K562 (cell line): ENCODE data around the gene ZNF644. TPM values are rescaled to one million over a fixed set of nuclear protein-coding genes. Genes with fewer than 3 reads are reported as not detected.

ENCODE experiments used
- ATAC-seq: fragments of 200-7000 bp; cut with Tn5 transposase; 3 replicates; pipeline ENCODE4 v1.9.1; 2020; ENCODE audit warnings: moderate library complexity
- BruUV-seq: library from RNA; stranded (reverse); fragments of 400-500 nt; replicated peaks from 2 replicates; lab custom pipeline; 2021; lab: Mats Ljungman, UMichigan
- CTCF ChIA-PET: fragments of 300-600 bp; formaldehyde crosslinking; extraction: SDS; loops from one replicate; lab custom pipeline; 2021; ENCODE audit warnings: low intra/inter-chr PET ratio; lab: Yijun Ruan, JAX
- POLR2A ChIA-PET: fragments of 300-600, 350-650 bp; sonication (Branson Sonifier 250); formaldehyde crosslinking; extraction: SDS; loops from one replicate; lab custom pipeline; 2021; ENCODE audit warnings: antibody characterized with exemption, inconsistent platforms; lab: Yijun Ruan, JAX
- DNase-seq, 4 experiments: peaks; one replicate each; pipeline versions ENCODE4 v3.0.0 to v3.0.0-alpha.2; 2011 to 2018; ENCODE audit warnings: low spot score in 3 of 4, mixed read lengths in 3 of 4; ENCODE audit errors: extremely low read depth in 1 of 4
- FAIRE-seq: peaks from 2 replicates; lab custom pipeline; 2011; peaks lifted over from hg19 to GRCh38; lab: Jason Lieb, UNC
- H2AFZ ChIP-seq: 2 replicates; pipeline ENCODE4 v1.6.0; 2011; ENCODE audit warnings: low read depth, low read length, control low read depth, inconsistent platforms
- H3K27ac ChIP-seq: fragments of 200-600 bp; 3 replicates; pipeline ENCODE4 v1.8.0; 2011; ENCODE audit warnings: low read depth, mild to moderate bottlenecking, control low read depth, inconsistent platforms, low read length, moderate library complexity, mixed read lengths; ENCODE audit errors: extremely low read depth
- H3K27me3 ChIP-seq, 2 experiments: fragments of 300-600 bp in 1 of 2; 2 replicates in 1 of 2; 3 replicates in 1 of 2; pipeline versions ENCODE4 v1.6.0 to v1.8.0; 2011; ENCODE audit warnings: inconsistent platforms in 2 of 2, low read length in 2 of 2, mild to moderate bottlenecking in 1 of 2, mixed read lengths in 1 of 2, moderate library complexity in 1 of 2; ENCODE audit not compliant: control insufficient read depth in 2 of 2, insufficient read depth in 2 of 2
- H3K36me3 ChIP-seq: fragments of 300-600 bp; 3 replicates; pipeline ENCODE4 v1.8.0; 2011; ENCODE audit warnings: mild to moderate bottlenecking, low read length, inconsistent platforms; ENCODE audit not compliant: control insufficient read depth, insufficient read depth
- H3K4me1 ChIP-seq, 2 experiments: fragments of 200-600 bp in 1 of 2; replicated peaks in 1 of 2; 2 replicates in 1 of 2; 3 replicates in 1 of 2; pipeline versions ENCODE4 v1.5.1 to v1.8.0; 2011; ENCODE audit warnings: inconsistent platforms in 2 of 2, low read length in 2 of 2, mild to moderate bottlenecking in 1 of 2, mixed read lengths in 1 of 2, moderate library complexity in 1 of 2; ENCODE audit not compliant: control insufficient read depth in 2 of 2, insufficient read depth in 2 of 2
- H3K4me2 ChIP-seq: 2 replicates; pipeline ENCODE4 v1.6.1; 2011; ENCODE audit warnings: low read length, control low read depth, inconsistent platforms, mixed read lengths; ENCODE audit not compliant: insufficient read depth
- H3K4me3 ChIP-seq: fragments of 200-600 bp; sonication (generic), shearing (Covaris generic); 2 replicates; pipeline ENCODE4 v1.5.1; 2016; ENCODE audit warnings: control low read depth, inconsistent platforms
- H3K79me2 ChIP-seq: fragments of 200-600 bp; 3 replicates; pipeline ENCODE4 v1.8.0; 2011; ENCODE audit warnings: low read length, inconsistent platforms; ENCODE audit not compliant: control insufficient read depth, insufficient read depth
- H3K9ac ChIP-seq, 2 experiments: 2 replicates each; pipeline versions ENCODE4 v1.6.0 to v1.6.1; 2011; ENCODE audit warnings: low read depth in 2 of 2, low read length in 2 of 2, control low read depth in 1 of 2, inconsistent platforms in 1 of 2, mild to moderate bottlenecking in 1 of 2, mixed read lengths in 1 of 2; ENCODE audit not compliant: insufficient read depth in 1 of 2
- H3K9me1 ChIP-seq: one replicate; pipeline ENCODE4 v1.6.0; 2011; ENCODE audit warnings: inconsistent platforms, mild to moderate bottlenecking, low read length, moderate library complexity; ENCODE audit not compliant: control insufficient read depth, insufficient read depth
- H3K9me3 ChIP-seq: replicated peaks from 2 replicates; pipeline ENCODE4 v1.5.1; 2011; ENCODE audit warnings: low read depth, low read length, inconsistent platforms; ENCODE audit not compliant: control insufficient read depth, insufficient read depth
- H4K20me1 ChIP-seq: replicated peaks from 2 replicates; pipeline ENCODE4 v1.6.1; 2011; ENCODE audit warnings: low read length, inconsistent platforms, mixed read lengths; ENCODE audit not compliant: control insufficient read depth, insufficient read depth
- ESRRB ChIP-seq: fragments of 250-450 bp; sonication (Bioruptor Pico); IDR thresholded peaks from 2 replicates; pipeline ENCODE4 v1.5.0; 2020; ENCODE audit warnings: mild to moderate bottlenecking, moderate library complexity, borderline replicate concordance
- HDAC3 ChIP-seq: fragments of 450-650 bp; IDR thresholded peaks from 2 replicates; pipeline ENCODE4 v1.6.1; 2018; ENCODE audit warnings: borderline replicate concordance, mild to moderate bottlenecking, moderate library complexity; ENCODE audit not compliant: partially characterized antibody
- KDM5B ChIP-seq: fragments of 200-600 bp; sonication (generic); IDR thresholded peaks from 2 replicates; pipeline ENCODE4 v1.6.1; 2012; ENCODE audit warnings: low read depth, mild to moderate bottlenecking, moderate library complexity, low read length, control low read depth, inconsistent platforms; ENCODE audit not compliant: insufficient replicate concordance
- NFIX ChIP-seq: fragments of 250-450 bp; sonication (Bioruptor Pico); IDR thresholded peaks from 2 replicates; pipeline ENCODE4 v1.4.0; 2020; ENCODE audit warnings: low read depth, mild to moderate bottlenecking, moderate library complexity
- NFXL1 ChIP-seq: fragments of 450-650 bp; formaldehyde crosslinking; IDR thresholded peaks from 2 replicates; pipeline ENCODE4 v1.4.0; 2021; ENCODE audit warnings: mild to moderate bottlenecking
- NR3C1 ChIP-seq: sonication (generic); formaldehyde crosslinking; IDR thresholded peaks from 2 replicates; pipeline ENCODE4 v1.8.1; 2022; ENCODE audit warnings: missing genetic modification reagents
- POLR2A ChIP-seq: fragments of 450-650 bp; conservative IDR thresholded peaks from 2 replicates; pipeline ENCODE4 v1.6.1; 2016
- ZNF253 ChIP-seq: fragments of 250-450 bp; sonication (Bioruptor Pico); conservative IDR thresholded peaks from 2 replicates; pipeline ENCODE4 v1.6.1; 2021; ENCODE audit warnings: mild to moderate bottlenecking
- ZNF589 ChIP-seq: fragments of 200-800 bp; sonication (Bioruptor generic); IDR thresholded peaks from 2 replicates; pipeline ENCODE4 v1.6.1; 2016; ENCODE audit warnings: low read depth, missing genetic modification characterization, missing compliant biosample characterization
- WGBS: fragments of 100-300 bp; shearing (Covaris generic); methylation state at CpG from one replicate; pipeline ENCODE4 v1.1.6; 2016; ENCODE audit warnings: low coverage, mixed read lengths; ENCODE audit not compliant: insufficient coverage; ENCODE audit errors: missing lambda C conversion rate; 5-methylcytosine and 5-hydroxymethylcytosine counted together
- in situ Hi-C: fragments of 300-500 bp; cut with MboI; formaldehyde crosslinking; loops from 4 replicates; pipeline ENCODE4 v1.15.0; 2018; ENCODE audit warnings: inconsistent platforms, mixed read lengths
- intact Hi-C: fragments of 100-400 bp; cut with micrococcal nuclease; formaldehyde crosslinking; loops from 2 replicates; pipeline ENCODE4 v1.14.2; 2022
- polyA plus RNA-seq, 8 experiments: library from polyadenylated mRNA; depleted of rRNA in 4 of 8; stranded (reverse) in 5 of 8; unstranded in 3 of 8; fragments of >200 nt; fragmentation: Nextera tagmentation in 2 of 8; fragmentation: Illumina TruSeq in 1 of 8; extraction: Ambion mirVana in 2 of 8; extraction: Trizol in 1 of 8; gene quantifications; 2 replicates each; pipeline versions ENCODE4 v1.2.1 to v1.2.3, GENCODE V29; 2011 to 2014; ENCODE audit warnings: inconsistent platforms in 1 of 8, missing spikeins in 1 of 8
- total RNA-seq, 7 experiments: library from RNA; depleted of rRNA in 6 of 7; stranded (reverse); fragments of >200 nt in 6 of 7; fragmentation: Illumina TruSeq in 2 of 7; extraction: Trizol in 2 of 7; gene quantifications; 2 replicates each; pipeline versions ENCODE4 v1.2.1 to v1.2.3, GENCODE V29; 2011 to 2021; ENCODE audit warnings: low replicate concordance in 1 of 7
- TF ChIP-seq, protein P1 (sequence below): sonication (generic); formaldehyde crosslinking; IDR thresholded peaks from 2 replicates; pipeline ENCODE4 v1.8.1; 2022; ENCODE audit warnings: missing genetic modification reagents
- TF ChIP-seq, protein P2 (sequence below): fragments of 250-450 bp; sonication (Bioruptor Pico); IDR thresholded peaks from 2 replicates; pipeline ENCODE4 v1.9.0; 2021; ENCODE audit warnings: mild to moderate bottlenecking
- TF ChIP-seq, protein P3 (sequence below): fragments of 450-650 bp; IDR thresholded peaks from 2 replicates; pipeline ENCODE4 v1.6.1; 2018; ENCODE audit not compliant: partially characterized antibody
- TF ChIP-seq, protein P4 (sequence below): sonication (generic); formaldehyde crosslinking; IDR thresholded peaks from 2 replicates; pipeline ENCODE4 v1.9.0; 2022; ENCODE audit warnings: mild to moderate bottlenecking, missing genetic modification reagents
- TF ChIP-seq, protein P5 (sequence below): sonication (generic); formaldehyde crosslinking; IDR thresholded peaks from 2 replicates; pipeline ENCODE4 v1.5.0; 2020; ENCODE audit warnings: missing genetic modification reagents

The ZNF644 gene
- total and polyA plus RNA-seq, 9 of the 15 experiments (the other 6 are each of a cell fraction or from before 2014, with no cell fraction given) = 25.3 to 71.4 (median 39.6) TPM

DNA sequence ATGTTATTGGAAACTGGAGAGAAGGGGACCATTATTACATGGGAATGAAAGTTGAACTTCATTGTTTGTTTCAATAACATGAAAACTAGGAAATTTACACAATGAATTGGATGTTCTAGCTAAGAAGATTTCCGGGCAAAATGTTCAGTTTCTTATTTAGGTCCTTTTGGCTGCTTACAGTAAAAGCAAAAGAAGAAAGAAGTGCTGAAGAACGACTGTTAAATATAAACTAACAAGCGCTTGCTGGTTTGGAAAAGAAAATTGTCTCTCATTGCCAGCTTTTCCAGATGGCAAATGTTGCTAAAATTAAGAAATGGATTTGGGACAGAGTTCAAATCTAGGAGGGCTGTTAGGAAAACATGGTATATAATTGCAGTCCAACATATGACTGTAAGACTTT lies 139.6 kb downstream of the ZNF644 start:
- Histone ChIP-seq H3K4me3 (no peak overlapping the region), H3K27ac (no peak overlapping the region), H3K4me1 (no peaks in the 10 kb centered on the region), H3K9ac (no peak overlapping the region), H3K9me1 (no peaks in the 10 kb centered on the region), H3K9me3 (peaks cover 3% of the 10 kb centered on the region), H3K4me2 (no peak overlapping the region), H3K79me2 (no peaks in the 10 kb centered on the region), H4K20me1 (no peaks in the 10 kb centered on the region), H3K36me3 (no peaks in the 10 kb centered on the region), H3K27me3 (no peaks in the 10 kb centered on the region), H2AFZ (no peak overlapping the region)
- no peak for ATAC-seq
- POLR2A ChIA-PET = no interaction called here
- TF ChIP-seq, protein P1, sequence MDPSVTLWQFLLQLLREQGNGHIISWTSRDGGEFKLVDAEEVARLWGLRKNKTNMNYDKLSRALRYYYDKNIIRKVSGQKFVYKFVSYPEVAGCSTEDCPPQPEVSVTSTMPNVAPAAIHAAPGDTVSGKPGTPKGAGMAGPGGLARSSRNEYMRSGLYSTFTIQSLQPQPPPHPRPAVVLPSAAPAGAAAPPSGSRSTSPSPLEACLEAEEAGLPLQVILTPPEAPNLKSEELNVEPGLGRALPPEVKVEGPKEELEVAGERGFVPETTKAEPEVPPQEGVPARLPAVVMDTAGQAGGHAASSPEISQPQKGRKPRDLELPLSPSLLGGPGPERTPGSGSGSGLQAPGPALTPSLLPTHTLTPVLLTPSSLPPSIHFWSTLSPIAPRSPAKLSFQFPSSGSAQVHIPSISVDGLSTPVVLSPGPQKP (CRISPR knock-in tag) = no peak
- TF ChIP-seq HDAC3 (no peak), ZNF253 (CRISPR knock-in tag) (no peak), NR3C1 (CRISPR knock-in tag) (no peak), ZNF589 (CRISPR knock-in tag) (no peak), NFIX (no peak), NFXL1 (CRISPR knock-in tag) (no peak), KDM5B (no peak), POLR2A (no peak), ESRRB (CRISPR knock-in tag) (no peak)
- TF ChIP-seq, protein P2, sequence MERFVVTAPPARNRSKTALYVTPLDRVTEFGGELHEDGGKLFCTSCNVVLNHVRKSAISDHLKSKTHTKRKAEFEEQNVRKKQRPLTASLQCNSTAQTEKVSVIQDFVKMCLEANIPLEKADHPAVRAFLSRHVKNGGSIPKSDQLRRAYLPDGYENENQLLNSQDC = no peak
- TF ChIP-seq, protein P3, sequence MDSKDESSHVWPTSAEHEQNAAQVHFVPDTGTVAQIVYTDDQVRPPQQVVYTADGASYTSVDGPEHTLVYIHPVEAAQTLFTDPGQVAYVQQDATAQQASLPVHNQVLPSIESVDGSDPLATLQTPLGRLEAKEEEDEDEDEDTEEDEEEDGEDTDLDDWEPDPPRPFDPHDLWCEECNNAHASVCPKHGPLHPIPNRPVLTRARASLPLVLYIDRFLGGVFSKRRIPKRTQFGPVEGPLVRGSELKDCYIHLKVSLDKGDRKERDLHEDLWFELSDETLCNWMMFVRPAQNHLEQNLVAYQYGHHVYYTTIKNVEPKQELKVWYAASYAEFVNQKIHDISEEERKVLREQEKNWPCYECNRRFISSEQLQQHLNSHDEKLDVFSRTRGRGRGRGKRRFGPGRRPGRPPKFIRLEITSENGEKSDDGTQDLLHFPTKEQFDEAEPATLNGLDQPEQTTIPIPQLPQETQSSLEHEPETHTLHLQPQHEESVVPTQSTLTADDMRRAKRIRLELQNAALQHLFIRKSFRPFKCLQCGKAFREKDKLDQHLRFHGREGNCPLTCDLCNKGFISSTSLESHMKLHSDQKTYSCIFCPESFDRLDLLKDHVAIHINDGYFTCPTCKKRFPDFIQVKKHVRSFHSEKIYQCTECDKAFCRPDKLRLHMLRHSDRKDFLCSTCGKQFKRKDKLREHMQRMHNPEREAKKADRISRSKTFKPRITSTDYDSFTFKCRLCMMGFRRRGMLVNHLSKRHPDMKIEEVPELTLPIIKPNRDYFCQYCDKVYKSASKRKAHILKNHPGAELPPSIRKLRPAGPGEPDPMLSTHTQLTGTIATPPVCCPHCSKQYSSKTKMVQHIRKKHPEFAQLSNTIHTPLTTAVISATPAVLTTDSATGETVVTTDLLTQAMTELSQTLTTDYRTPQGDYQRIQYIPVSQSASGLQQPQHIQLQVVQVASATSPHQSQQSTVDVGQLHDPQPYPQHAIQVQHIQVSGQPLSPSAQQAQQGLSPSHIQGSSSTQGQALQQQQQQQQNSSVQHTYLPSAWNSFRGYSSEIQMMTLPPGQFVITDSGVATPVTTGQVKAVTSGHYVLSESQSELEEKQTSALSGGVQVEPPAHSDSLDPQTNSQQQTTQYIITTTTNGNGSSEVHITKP = no peak
- TF ChIP-seq, protein P4, sequence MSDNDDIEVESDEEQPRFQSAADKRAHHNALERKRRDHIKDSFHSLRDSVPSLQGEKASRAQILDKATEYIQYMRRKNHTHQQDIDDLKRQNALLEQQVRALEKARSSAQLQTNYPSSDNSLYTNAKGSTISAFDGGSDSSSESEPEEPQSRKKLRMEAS (CRISPR knock-in tag) = no peak
- TF ChIP-seq, protein P5, sequence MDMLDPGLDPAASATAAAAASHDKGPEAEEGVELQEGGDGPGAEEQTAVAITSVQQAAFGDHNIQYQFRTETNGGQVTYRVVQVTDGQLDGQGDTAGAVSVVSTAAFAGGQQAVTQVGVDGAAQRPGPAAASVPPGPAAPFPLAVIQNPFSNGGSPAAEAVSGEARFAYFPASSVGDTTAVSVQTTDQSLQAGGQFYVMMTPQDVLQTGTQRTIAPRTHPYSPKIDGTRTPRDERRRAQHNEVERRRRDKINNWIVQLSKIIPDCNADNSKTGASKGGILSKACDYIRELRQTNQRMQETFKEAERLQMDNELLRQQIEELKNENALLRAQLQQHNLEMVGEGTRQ (CRISPR knock-in tag) = no peak
- CTCF ChIA-PET = no interaction called here
- FAIRE-seq = no peak
- intact Hi-C loops (no loop called here), in situ Hi-C loops (no loop called here)
- 4% methylated on average over 3 of the region's 3 CpGs for WGBS
- BruUV-seq = no TSS peak
- no peak for DNase-seq
